A549 (cell line): Measurements from ENCODE around the gene IQSEC3. TPM values are rescaled to one million over a fixed set of nuclear protein-coding genes. Genes with fewer than 3 reads are reported as not detected.

Source experiments
- ATAC-seq, 2 experiments: fragments of 200-7000 bp in 1 of 2; fragments of >200 bp in 1 of 2; cut with Nextera tagmentation in 1 of 2; cut with Tn5 transposase in 1 of 2; 3 replicates each; pipeline versions ENCODE4 v1.8.0 to v1.9.1; 2018 to 2020; ENCODE audit warnings: mild to moderate bottlenecking in 1 of 2, moderate library complexity in 1 of 2
- CTCF ChIA-PET: fragments of 300-600 bp; sonication (Branson Sonifier 250); formaldehyde crosslinking; extraction: SDS; loops from one replicate; lab custom pipeline; 2021; ENCODE audit warnings: antibody characterized with exemption, inconsistent platforms; lab: Yijun Ruan, JAX
- POLR2A ChIA-PET: fragments of 350-600 bp; formaldehyde crosslinking; extraction: SDS; loops from one replicate; lab custom pipeline; 2021; ENCODE audit warnings: antibody characterized with exemption, inconsistent platforms; lab: Yijun Ruan, JAX
- DNase-seq, 2 experiments: peaks; one replicate each; pipeline versions ENCODE4 v3.0.0 to v3.0.0-alpha.2; 2011 to 2016; ENCODE audit warnings: low read depth in 1 of 2, low spot score in 1 of 2
- FAIRE-seq: peaks from 2 replicates; lab custom pipeline; 2011; peaks lifted over from hg19 to GRCh38; lab: Jason Lieb, UNC
- H3K27ac ChIP-seq, 2 experiments: fragments of >200 bp; sonication (Bioruptor Twin); formaldehyde crosslinking; 3 replicates each; pipeline ENCODE4 v1.5.1; 2016 to 2017
- H3K4me1 ChIP-seq: fragments of >200 bp; sonication (Bioruptor Twin); formaldehyde crosslinking; 3 replicates; pipeline ENCODE4 v1.6.1; 2016
- H3K4me2 ChIP-seq: fragments of >200 bp; sonication (Bioruptor Twin); formaldehyde crosslinking; 3 replicates; pipeline ENCODE4 v1.6.1; 2016
- H3K4me3 ChIP-seq: fragments of >200 bp; sonication (Bioruptor Twin); formaldehyde crosslinking; 3 replicates; pipeline ENCODE4 v1.5.1; 2016
- H3K9me3 ChIP-seq: fragments of >200 bp; sonication (Bioruptor Twin); formaldehyde crosslinking; 3 replicates; pipeline ENCODE4 v1.6.1; 2016
- CEBPB ChIP-seq, 2 experiments: fragments of >200 bp in 1 of 2; sonication (Bioruptor Twin) in 1 of 2; formaldehyde crosslinking in 1 of 2; IDR thresholded peaks; 2 replicates each; pipeline ENCODE4 v1.6.1; 2012 to 2016
- CTCF ChIP-seq: fragments of >200 bp; sonication (Bioruptor Twin); formaldehyde crosslinking; IDR thresholded peaks from 3 replicates; pipeline ENCODE4 v1.5.1; 2016
- EHF ChIP-seq: fragments of 250-450 bp; sonication (Bioruptor Pico); IDR thresholded peaks from 2 replicates; pipeline ENCODE4 v1.5.0; 2020; ENCODE audit warnings: mild to moderate bottlenecking
- FOSB ChIP-seq: fragments of 250-450 bp; sonication (Bioruptor Pico); IDR thresholded peaks from 2 replicates; pipeline ENCODE4 v1.5.0; 2020; ENCODE audit warnings: mild to moderate bottlenecking, moderate library complexity
- GATA3 ChIP-seq: IDR thresholded peaks from 2 replicates; pipeline ENCODE4 v1.6.1; 2012; ENCODE audit warnings: borderline replicate concordance
- HEYL ChIP-seq: fragments of 250-450 bp; sonication (Bioruptor Pico); IDR thresholded peaks from 2 replicates; pipeline ENCODE4 v1.8.0; 2021; ENCODE audit warnings: mild to moderate bottlenecking, moderate library complexity
- JUNB ChIP-seq: fragments of >200 bp; sonication (Bioruptor Twin); formaldehyde crosslinking; IDR thresholded peaks from 2 replicates; pipeline ENCODE4 v1.6.1; 2016
- KDM5A ChIP-seq: fragments of 200-600 bp; sonication (generic); IDR thresholded peaks from 2 replicates; pipeline ENCODE4 v1.6.1; 2016; ENCODE audit warnings: antibody characterized with exemption, mild to moderate bottlenecking
- MAX ChIP-seq: IDR thresholded peaks from 2 replicates; pipeline ENCODE4 v1.6.1; 2012
- PBX3 ChIP-seq: IDR thresholded peaks from 2 replicates; pipeline ENCODE4 v1.6.1; 2012
- POLR2A ChIP-seq: IDR thresholded peaks from 2 replicates; pipeline ENCODE4 v1.6.1; 2012; ENCODE audit warnings: mild to moderate bottlenecking, low read length
- RAD21 ChIP-seq, 2 experiments: fragments of >200 bp in 1 of 2; sonication (Bioruptor Twin) in 1 of 2; formaldehyde crosslinking in 1 of 2; IDR thresholded peaks in 1 of 2; conservative IDR thresholded peaks in 1 of 2; 2 replicates in 1 of 2; 3 replicates in 1 of 2; pipeline ENCODE4 v1.6.1; 2012 to 2018; ENCODE audit warnings: inconsistent platforms in 1 of 2
- RCOR1 ChIP-seq: fragments of 150-350 bp; IDR thresholded peaks from 2 replicates; pipeline ENCODE4 v1.6.1; 2014; ENCODE audit warnings: antibody characterized with exemption, low read length, low read depth
- REST ChIP-seq: fragments of 200-600 bp; sonication (generic); IDR thresholded peaks from 2 replicates; pipeline ENCODE4 v1.6.1; 2016; ENCODE audit warnings: antibody characterized with exemption, mild to moderate bottlenecking, moderate library complexity
- SMC3 ChIP-seq: fragments of >200 bp; sonication (Bioruptor Twin); formaldehyde crosslinking; IDR thresholded peaks from 3 replicates; pipeline ENCODE4 v1.6.1; 2018; ENCODE audit warnings: inconsistent platforms
- SREBF2 ChIP-seq: fragments of 450-650 bp; IDR thresholded peaks from 2 replicates; pipeline ENCODE4 v1.6.1; 2014; ENCODE audit warnings: mild to moderate bottlenecking, moderate library complexity
- TFCP2L1 ChIP-seq: fragments of 250-450 bp; sonication (Bioruptor Pico); IDR thresholded peaks from 2 replicates; pipeline ENCODE4 v1.5.0; 2021; ENCODE audit warnings: mild to moderate bottlenecking
- ZFP36 ChIP-seq: fragments of 450-650 bp; IDR thresholded peaks from 2 replicates; pipeline ENCODE4 v1.6.1; 2014; ENCODE audit warnings: borderline replicate concordance; ENCODE audit not compliant: partially characterized antibody
- WGBS: methylation state at CpG from one replicate; pipeline ENCODE4 v1.1.6; 2017; ENCODE audit errors: missing lambda C conversion rate; 5-methylcytosine and 5-hydroxymethylcytosine counted together
- polyA plus RNA-seq, 4 experiments: library from polyadenylated mRNA; depleted of rRNA in 3 of 4; stranded (reverse); fragments of >200 nt; fragmentation: RNase III in 1 of 4; extraction: RNeasy Plus Mini Kit Qiagen cat#74134 plus additional on column Dnase treatment in 1 of 4; gene quantifications; 2 replicates in 3 of 4; 3 replicates in 1 of 4; pipeline ENCODE4 v1.2.3, GENCODE V29; 2011 to 2017

Gene IQSEC3
- polyA plus RNA-seq, 2 of the 4 experiments (the other 2 are of a cell fraction), result not detected

GRCh38 chr12:152440-152839, 85.9 kb downstream of the IQSEC3 start:
- ChIA-PET POLR2A (no interaction called here), CTCF (interaction anchor here (0.8 to 3.1 kb wide), 17 partner anchors 8 to 91 kb away, joined by 3 to 22 read pairs (median 8); no protein-coding TSS in a partner anchor)
- TF ChIP-seq POLR2A (no peak), REST (no peak), CEBPB (IDR thresholded peaks at IDR 0.05) (no peak), MAX (no peak), KDM5A (no peak), HEYL (CRISPR knock-in tag) (no peak), RCOR1 (no peak)
- H3K9me3 ChIP-seq, result no peaks in the 10 kb centered on the region
- DNase-seq (no peak), ATAC-seq (no peak), FAIRE-seq (no peak)
- H3K4me2 ChIP-seq, result no peak overlapping the region
- H3K4me3 ChIP-seq, result no peak overlapping the region
- WGBS, result 6% methylated on average over 2 of the region's 3 CpGs
- H3K4me1 ChIP-seq, result no peaks in the 10 kb centered on the region
- H3K27ac ChIP-seq, result no peak overlapping the region

- Histone ChIP-seq H3K4me3 (no peak overlapping the region), H3K27ac (no peak overlapping the region), H3K4me2 (no peak overlapping the region)
- DNase-seq, result peak; percentile 79 to 90
- ChIA-PET CTCF (interaction anchor here (0.8 to 3.1 kb wide), 24 partner anchors 8 to 92 kb away, joined by 3 to 22 read pairs (median 6); no protein-coding TSS in a partner anchor), POLR2A (no interaction called here)
- FAIRE-seq, result no peak
- WGBS, result 10% methylated on average over 11 of the region's 11 CpGs
- TF ChIP-seq RAD21 (conservative IDR thresholded peaks at IDR 0.05 in 1 of 2, IDR thresholded peaks at IDR 0.05 in 1 of 2) (peak; percentile 68 to 80), JUNB (no peak), EHF (CRISPR knock-in tag) (no peak), ZFP36 (no peak), CEBPB (IDR thresholded peaks at IDR 0.05) (no peak), SMC3 (peak; percentile 72), GATA3 (no peak), TFCP2L1 (CRISPR knock-in tag) (no peak), CTCF (peak; percentile 76), FOSB (CRISPR knock-in tag) (no peak), SREBF2 (no peak)
- TF ChIP-seq, all 56 proteins: peak for 3
- Histone ChIP-seq H3K9me3 (no peaks in the 10 kb centered on the region), H3K4me1 (no peaks in the 10 kb centered on the region)
- peak; percentile 89 to 98 for ATAC-seq
Measured at GRCh38 chr12:153080-153746, 86.6 kb downstream of the IQSEC3 start.

- CTCF ChIA-PET, result interaction anchor here (0.9 to 3.1 kb wide), 15 partner anchors 7 to 91 kb away, joined by 3 to 22 read pairs (median 8); no protein-coding TSS in a partner anchor
- H3K4me2 ChIP-seq, result no peak overlapping the region
- no peak overlapping the region for H3K4me3 ChIP-seq
- DNase-seq, result no peak
- no peaks in the 10 kb centered on the region for H3K4me1 ChIP-seq
- 74% methylated on average over 9 of the region's 12 CpGs for WGBS
- POLR2A ChIA-PET, result no interaction called here
- no peak for TF ChIP-seq PBX3
- TF ChIP-seq, all 56 proteins: peak for 0
- Histone ChIP-seq H3K27ac (no peak overlapping the region), H3K9me3 (no peaks in the 10 kb centered on the region)
- no peak for FAIRE-seq
- ATAC-seq, result no peak
Measured at GRCh38 chr12:154058-154457, 87.5 kb downstream of the IQSEC3 start.
